Smooth muscle cell of the brain vasculature (primary cell): Measurements from ENCODE around the gene GPANK1.

ENCODE experiments used
- DNase-seq: peaks from one replicate; pipeline ENCODE4 v3.0.0-alpha.2; 2012; ENCODE audit warnings: low read depth, low spot score

GPANK1 gene

GRCh38 chr6:31691078-31691463 is 26.3 kb upstream of the GPANK1 start:
- no peak for DNase-seq

- no peak for DNase-seq
These were observed 25.7 kb upstream of the GPANK1 start for GRCh38 chr6:31690231-31691077.

GRCh38 chr6:31689249-31690110 is 24.7 kb upstream of the GPANK1 start:
- DNase-seq = no peak

- DNase-seq = no peak
These were observed 23.3 kb upstream of the GPANK1 start for GRCh38 chr6:31687860-31688693.

GRCh38 chr6:31687321-31687720 is 22.5 kb upstream of the GPANK1 start:
- no peak for DNase-seq

GRCh38 chr6:31686483-31686882 is 21.7 kb upstream of the GPANK1 start:
- no peak for DNase-seq

- no peak for DNase-seq
These were observed 18.8 kb upstream of the GPANK1 start for GRCh38 chr6:31683591-31683990.

GRCh38 chr6:31681135-31681671 is 16.4 kb upstream of the GPANK1 start:
- DNase-seq = no peak

- DNase-seq = peak; percentile 72
These were observed 15.7 kb upstream of the GPANK1 start, which contains the start of gene LY6G5C for GRCh38 chr6:31680226-31681134. Gene LY6G5C (minus strand): TSS chr6:31681067. CDS start chr6:31680373, 694 bp downstream.

- DNase-seq = no peak
These were observed 13.2 kb upstream of the GPANK1 start for GRCh38 chr6:31677955-31678354.

GRCh38 chr6:31676904-31677303 is 12.1 kb upstream of the GPANK1 start:
- DNase-seq = no peak

- DNase-seq = no peak
These were observed 11.6 kb upstream of the GPANK1 start for GRCh38 chr6:31676322-31676903.

- no peak for DNase-seq
These were observed 4.9 kb upstream of the GPANK1 start, which contains the start of gene LY6G5B for GRCh38 chr6:31669676-31670075. Gene LY6G5B (plus strand): TSS chr6:31669976. CDS start chr6:31670951, 975 bp downstream.

- no peak for DNase-seq
These were observed 1.7 kb upstream of the GPANK1 start for GRCh38 chr6:31666337-31666965.

GRCh38 chr6:31665501-31666336 is 922 bp upstream of the GPANK1 start, which contains the start of gene CSNK2B:
Gene CSNK2B (plus strand): TSS chr6:31666080. CDS start chr6:31666832, 752 bp downstream.
- peak; percentile 89 for DNase-seq

GRCh38 chr6:31663961-31664789 is 622 bp downstream of the GPANK1 start:
- DNase-seq = peak; percentile 23
